ENCODE data around the gene MAPK8. TPM values are rescaled to one million over a fixed set of nuclear protein-coding genes. Genes with fewer than 3 reads are reported as not detected.

Gene MAPK8
- polyA plus RNA-seq, 1 of the 3 experiments (the other 2 are of a cell fraction), result 26.4 TPM

DNA sequence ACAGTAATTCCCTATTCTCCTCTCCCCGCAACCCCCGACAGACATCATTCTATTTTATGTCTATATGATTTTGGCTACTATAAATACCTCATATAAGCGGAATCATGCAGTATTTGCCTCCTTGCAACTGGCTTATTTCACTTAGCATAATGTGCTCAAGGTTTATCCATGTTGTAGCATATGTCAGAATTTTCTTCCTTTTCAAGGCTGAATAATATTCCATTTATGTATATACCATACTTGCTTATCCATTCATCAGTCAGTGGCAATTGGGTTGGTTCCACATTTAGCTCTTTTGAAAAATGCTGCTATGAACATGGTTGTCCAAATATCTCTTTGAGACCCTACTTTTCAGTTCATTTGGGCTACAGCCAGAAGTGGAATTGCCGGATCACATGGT, 106.5 kb downstream of the MAPK8 start:
- Histone ChIP-seq H3K9me3 (peaks cover 11% of the 10 kb centered on the region), H3K9me2 (no peaks in the 10 kb centered on the region), H3K4me2 (no peak overlapping the region), H3K36me3 (replicated peaks in 1 of 2; ENCODE audit: control insufficient read depth in 1 of 2, insufficient read depth in 2 of 2, low read length in 1 of 2) (peaks cover 21 to 57% of the 10 kb centered on the region in 2 experiments), H3K4me1 (ENCODE audit: control insufficient read depth in 1 of 2, insufficient read depth in 2 of 2, low read depth in 1 of 2, low read length in 1 of 2) (peaks cover 4 to 6% of the 10 kb centered on the region in 2 experiments; a peak in 2 of 4 replicates), H2AFZ (ENCODE audit: low read depth) (no peak overlapping the region), H3K4me3 (ENCODE audit: low read depth in 2 of 2, low read length in 1 of 2) (no peak overlapping the region), H3K9ac (no peak overlapping the region), H3K27ac (ENCODE audit: low read depth in 2 of 2, low read length in 1 of 2) (no peak overlapping the region), H3K79me2 (ENCODE audit: insufficient read depth) (peaks cover 19% of the 10 kb centered on the region), H3F3A (replicated peaks; ENCODE audit: insufficient read depth) (peaks cover 16% of the 10 kb centered on the region), H3K27me3 (ENCODE audit: insufficient read depth) (no peaks in the 10 kb centered on the region), H4K20me1 (ENCODE audit: insufficient read depth) (no peaks in the 10 kb centered on the region)
- ChIA-PET CTCF (interaction anchor here (1.0 kb wide), 1 partner anchor 21 kb away, joined by 3 read pairs; no protein-coding TSS in a partner anchor), POLR2A (no interaction called here)
- DNase-seq, result no peak
- TF ChIP-seq REST (IDR thresholded peaks at IDR 0.05; ENCODE audit: low read depth, low read length) (no peak), MXI1 (IDR thresholded peaks at IDR 0.05; ENCODE audit: low read depth, low read length) (no peak), SMC3 (IDR thresholded peaks at IDR 0.05; ENCODE audit: low read depth, low read length) (no peak), CTCF (IDR thresholded peaks at IDR 0.05) (no peak), FOXJ3 (CRISPR knock-in tag; IDR thresholded peaks at IDR 0.05) (no peak), FOSL2 (IDR thresholded peaks at IDR 0.05; ENCODE audit: borderline replicate concordance, low read depth) (no peak), MAX (IDR thresholded peaks at IDR 0.05; ENCODE audit: low read depth) (no peak), JUND (IDR thresholded peaks at IDR 0.05) (no peak), SIN3A (IDR thresholded peaks at IDR 0.05; ENCODE audit: borderline replicate concordance, low read depth, low read length) (no peak), GATA2 (CRISPR knock-in tag; IDR thresholded peaks at IDR 0.05) (no peak), PBX3 (IDR thresholded peaks at IDR 0.05) (no peak), TCF12 (IDR thresholded peaks at IDR 0.05) (no peak), ZBTB33 (IDR thresholded peaks at IDR 0.05; ENCODE audit: borderline replicate concordance, low read depth) (no peak), RCOR1 (IDR thresholded peaks at IDR 0.05; ENCODE audit: low read length) (no peak)
- WGBS (ENCODE audit: low lambda C conversion rate), result 94% methylated on average over 4 of the region's 4 CpGs
